Measurements from ENCODE around the gene NLGN3.

- no peak for TF ChIP-seq EZH2 (IDR thresholded peaks at IDR 0.05; ENCODE audit: borderline replicate concordance, low read depth, low read length, severe bottlenecking)
- no peak for TF ChIP-seq CTCF (IDR thresholded peaks at IDR 0.05; ENCODE audit: borderline replicate concordance, extremely low read depth, low read length, poor library complexity, severe bottlenecking)
Observed at GRCh38 chrX:71184092-71184491, 39.5 kb downstream of the NLGN3 start.
